Rectal smooth muscle tissue (tissue), 1 donor: ENCODE results near the gene INTS4.
"Not testable (repeated sequence)": the region's sequence is repeated elsewhere in the genome, so short reads cannot be mapped to it uniquely, and the experiment has no call there.

Experiments used
- H3K27ac ChIP-seq: one replicate; pipeline ENCODE4 v1.7.0; 2013; ENCODE audit warnings: low read depth, low read length, inconsistent platforms
- H3K27me3 ChIP-seq: one replicate; pipeline ENCODE4 v1.7.0; 2013; ENCODE audit warnings: low read length; ENCODE audit not compliant: control insufficient read depth, insufficient read depth
- H3K36me3 ChIP-seq: one replicate; pipeline ENCODE4 v1.7.0; 2013; ENCODE audit warnings: low read length; ENCODE audit not compliant: control insufficient read depth, insufficient read depth
- H3K4me1 ChIP-seq: one replicate; pipeline ENCODE4 v1.7.0; 2013; ENCODE audit warnings: low read length; ENCODE audit not compliant: control insufficient read depth, insufficient read depth
- H3K4me3 ChIP-seq: one replicate; pipeline ENCODE4 v1.7.0; 2013; ENCODE audit warnings: low read length
- H3K9ac ChIP-seq: one replicate; pipeline ENCODE4 v1.7.0; 2013; ENCODE audit warnings: low read length

Gene INTS4

DNA sequence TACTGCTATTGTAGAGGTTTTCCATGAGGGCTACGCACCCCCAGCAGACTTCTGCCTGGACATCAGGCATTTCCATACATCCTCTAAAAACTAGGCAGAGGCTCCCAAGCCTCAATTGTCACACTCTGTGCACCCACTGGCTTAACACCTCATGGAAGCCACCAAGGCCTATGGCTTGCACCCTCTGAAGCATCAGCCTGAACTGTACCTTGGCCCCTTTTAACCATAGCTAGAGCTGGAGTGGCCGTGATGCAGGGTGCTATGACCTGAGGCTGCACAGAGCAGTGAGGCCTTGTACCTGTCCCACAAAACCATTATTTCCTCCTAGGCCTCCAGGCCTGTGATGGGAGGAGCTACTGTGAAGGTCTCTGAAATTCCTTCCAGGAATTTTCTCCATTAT lies 139.6 kb downstream of the INTS4 start:
- H3K9ac ChIP-seq: no peak overlapping the region
- H3K4me1 ChIP-seq: no peaks in the 10 kb centered on the region
- H3K27ac ChIP-seq: no peak overlapping the region
- peaks cover 10% of the 10 kb centered on the region for H3K36me3 ChIP-seq
- H3K4me3 ChIP-seq: no peak overlapping the region
- H3K27me3 ChIP-seq: no peaks in the 10 kb centered on the region

DNA sequence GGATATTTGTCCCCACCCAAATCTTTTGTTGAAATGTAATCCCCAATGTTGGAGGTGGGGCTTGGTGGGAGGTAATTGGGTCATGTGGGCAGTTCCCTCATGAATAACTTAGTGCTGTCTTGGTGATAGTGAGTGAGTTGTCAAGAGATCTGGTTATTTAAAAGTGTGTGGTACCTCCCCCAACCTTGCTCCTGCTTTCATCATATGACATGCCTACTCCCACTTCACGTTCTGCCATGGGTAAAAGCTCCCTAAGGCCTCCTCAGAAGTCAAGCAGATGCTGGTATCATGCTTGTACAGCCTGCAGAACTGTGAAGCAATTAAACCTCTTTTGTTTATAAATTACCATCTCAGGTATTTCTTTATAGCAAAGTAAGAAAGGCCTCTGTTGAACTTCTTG lies 143.0 kb downstream of the INTS4 start:
- no peaks in the 10 kb centered on the region for H3K4me1 ChIP-seq
- H3K36me3 ChIP-seq: peaks cover 8% of the 10 kb centered on the region
- H3K27ac ChIP-seq: no peak overlapping the region
- no peak overlapping the region for H3K9ac ChIP-seq
- no peak overlapping the region for H3K4me3 ChIP-seq
- H3K27me3 ChIP-seq: no peaks in the 10 kb centered on the region

DNA sequence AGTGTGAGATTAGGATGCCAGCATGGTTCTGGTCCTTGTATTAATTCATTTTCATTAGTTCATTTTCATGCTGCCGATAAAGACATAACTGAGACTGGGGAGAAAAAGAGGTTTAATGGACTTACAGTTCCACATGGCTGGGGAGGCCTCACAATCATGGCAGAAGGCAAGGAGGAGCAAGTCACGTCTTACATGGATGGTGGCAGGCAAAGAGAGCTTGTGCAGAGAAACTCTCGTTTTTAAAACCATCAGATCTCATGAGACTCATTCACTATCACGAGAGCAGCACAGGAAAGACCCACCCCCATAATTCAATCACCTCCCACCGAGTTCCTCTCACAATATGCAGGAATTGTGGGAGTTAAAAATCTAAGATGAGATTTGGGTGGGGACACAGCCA lies 150.8 kb downstream of the INTS4 start:
- H3K27ac ChIP-seq, H3K4me1 ChIP-seq, H3K36me3 ChIP-seq, H3K4me3 ChIP-seq, H3K27me3 ChIP-seq, H3K9ac ChIP-seq: not testable (repeated sequence)

DNA sequence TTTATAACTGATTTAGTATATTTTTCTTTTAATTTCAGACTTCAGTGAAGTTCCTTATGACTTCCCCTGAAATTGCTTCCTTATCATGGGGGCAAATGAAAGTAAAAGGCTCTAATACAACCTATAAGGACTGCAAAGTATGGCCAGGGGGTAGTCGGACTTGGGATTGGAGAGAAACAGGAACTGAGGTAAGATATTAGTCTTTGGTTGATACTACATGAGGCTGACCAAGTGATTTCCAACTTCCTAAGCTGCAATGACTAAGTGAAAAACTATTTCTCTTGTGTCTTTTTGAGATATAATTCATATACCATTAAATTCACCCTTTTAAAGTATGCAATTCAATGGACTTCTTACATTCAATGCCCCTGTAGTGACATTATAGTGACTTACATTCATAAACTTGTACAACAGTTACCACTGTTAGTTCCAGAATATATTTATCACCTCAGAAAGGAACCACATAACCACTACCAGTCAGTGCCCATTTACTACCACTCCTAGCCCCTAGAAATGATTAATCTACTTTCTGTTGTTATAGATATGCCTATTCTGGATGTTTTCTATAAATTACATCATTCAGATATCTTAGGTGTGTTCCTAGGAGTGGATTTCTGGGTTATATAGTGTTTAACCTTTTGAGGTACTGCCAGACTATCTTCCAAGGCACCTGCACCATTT lies 151.9 kb downstream of the INTS4 start:
- Histone ChIP-seq H3K36me3 (peaks cover 5% of the 10 kb centered on the region), H3K27ac (no peak overlapping the region), H3K27me3 (no peaks in the 10 kb centered on the region), H3K4me1 (no peaks in the 10 kb centered on the region), H3K4me3 (no peak overlapping the region), H3K9ac (no peak overlapping the region)

DNA sequence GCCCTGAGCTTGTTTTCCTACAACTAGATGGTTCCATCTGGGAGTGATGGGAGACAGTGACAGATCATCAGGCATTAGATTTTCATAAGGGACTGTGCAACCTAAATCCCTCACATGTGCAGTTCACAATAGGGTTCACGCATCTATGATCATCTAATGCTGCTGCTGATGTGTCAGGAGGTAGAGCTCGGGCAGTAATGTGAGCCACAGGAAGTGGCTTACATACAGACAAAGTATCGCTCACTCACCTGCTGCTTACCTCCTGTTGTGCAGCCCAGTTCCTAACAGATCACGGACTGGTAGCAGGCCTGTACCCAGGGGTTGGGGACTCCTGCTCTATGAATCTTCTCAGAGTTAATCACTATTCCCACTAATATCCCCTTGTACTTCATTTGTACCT lies 161.2 kb downstream of the INTS4 start:
- Histone ChIP-seq H3K9ac (no peak overlapping the region), H3K4me1 (no peaks in the 10 kb centered on the region), H3K4me3 (no peak overlapping the region), H3K27ac (no peak overlapping the region), H3K27me3 (no peaks in the 10 kb centered on the region), H3K36me3 (no peaks in the 10 kb centered on the region)

DNA sequence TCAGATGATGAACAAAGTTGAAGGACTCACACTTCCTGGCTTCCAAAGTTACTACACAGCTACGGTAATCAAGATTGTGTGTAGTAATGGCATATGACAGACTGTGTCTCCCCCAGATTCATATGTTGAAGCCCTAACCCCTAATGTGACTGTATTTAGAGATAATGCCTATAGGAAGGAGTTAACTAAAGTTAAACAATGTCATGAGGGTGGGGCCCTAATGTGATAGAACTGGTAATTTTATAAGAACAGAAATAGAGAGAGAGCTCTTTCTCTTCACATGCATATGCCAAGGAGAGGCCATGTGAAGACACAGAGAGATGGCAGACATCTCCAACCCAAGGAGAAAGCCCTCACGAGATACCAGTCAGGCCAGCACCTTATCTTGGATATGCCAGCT lies 165.5 kb downstream of the INTS4 start:
- Histone ChIP-seq H3K9ac (no peak overlapping the region), H3K27me3 (no peaks in the 10 kb centered on the region), H3K36me3 (no peaks in the 10 kb centered on the region), H3K4me1 (peaks cover 1% of the 10 kb centered on the region), H3K4me3 (no peak overlapping the region), H3K27ac (no peak overlapping the region)
